Ishikawa (cell line): ENCODE data around the gene BIRC3.

Experiments used
- CEBPB ChIP-seq: IDR thresholded peaks from 2 replicates; pipeline ENCODE4 v1.6.1; 2012
- CREB1 ChIP-seq: IDR thresholded peaks from 2 replicates; pipeline ENCODE4 v1.6.1; 2012; ENCODE audit warnings: low read depth
- EGR1 ChIP-seq: IDR thresholded peaks from 2 replicates; pipeline ENCODE4 v1.6.1; 2012
- FOXM1 ChIP-seq: IDR thresholded peaks from 2 replicates; pipeline ENCODE4 v1.6.1; 2012; ENCODE audit warnings: low read depth, borderline replicate concordance
- MAX ChIP-seq: IDR thresholded peaks from 2 replicates; pipeline ENCODE4 v1.6.1; 2012
- RAD21 ChIP-seq: IDR thresholded peaks from 2 replicates; pipeline ENCODE4 v1.6.1; 2012; ENCODE audit warnings: low read depth
- REST ChIP-seq: IDR thresholded peaks from 2 replicates; pipeline ENCODE4 v1.6.1; 2012; ENCODE audit warnings: low read depth, mild to moderate bottlenecking
- TAF1 ChIP-seq: IDR thresholded peaks from 2 replicates; pipeline ENCODE4 v1.6.1; 2012; ENCODE audit warnings: low read depth, mild to moderate bottlenecking
- TCF12 ChIP-seq: IDR thresholded peaks from 2 replicates; pipeline ENCODE4 v1.6.1; 2012; ENCODE audit warnings: low read depth
- TEAD4 ChIP-seq: IDR thresholded peaks from 2 replicates; pipeline ENCODE4 v1.6.1; 2012
- USF1 ChIP-seq: IDR thresholded peaks from 2 replicates; pipeline ENCODE4 v1.6.1; 2012
- YY1 ChIP-seq: IDR thresholded peaks from 2 replicates; pipeline ENCODE4 v1.6.1; 2012; ENCODE audit warnings: low read depth
- ZBTB7A ChIP-seq: IDR thresholded peaks from 2 replicates; pipeline ENCODE4 v1.6.1; 2012; ENCODE audit warnings: low read depth

Gene BIRC3

GRCh38 chr11:102292933-102293332 is 24.4 kb upstream of the BIRC3 start:
- TF ChIP-seq EGR1 (no peak), CEBPB (no peak), MAX (no peak), REST (no peak), CREB1 (no peak), USF1 (no peak)

- TF ChIP-seq ZBTB7A (no peak), EGR1 (no peak), CEBPB (no peak), FOXM1 (no peak), USF1 (no peak), RAD21 (peak; percentile 55), TAF1 (no peak)
These were observed 23.2 kb upstream of the BIRC3 start for GRCh38 chr11:102293873-102294601.

- TF ChIP-seq TAF1 (no peak), EGR1 (no peak), YY1 (no peak), MAX (no peak), REST (no peak), RAD21 (no peak), CREB1 (no peak), USF1 (no peak), TCF12 (no peak), FOXM1 (no peak), ZBTB7A (no peak)
These were observed 22.2 kb upstream of the BIRC3 start for GRCh38 chr11:102295045-102295444.

GRCh38 chr11:102302241-102302640 is 15.0 kb upstream of the BIRC3 start:
- TF ChIP-seq REST: no peak
- TF ChIP-seq USF1: no peak
- no peak for TF ChIP-seq TAF1
- TF ChIP-seq MAX: no peak
- no peak for TF ChIP-seq ZBTB7A
- TF ChIP-seq TEAD4: no peak

GRCh38 chr11:102304686-102305085 is 12.6 kb upstream of the BIRC3 start:
- TF ChIP-seq RAD21: no peak
- TF ChIP-seq TEAD4: no peak
- no peak for TF ChIP-seq USF1
- TF ChIP-seq REST: no peak
- no peak for TF ChIP-seq TAF1
- TF ChIP-seq MAX: no peak
- TF ChIP-seq EGR1: no peak
